HuH-7.5 (cell line): Measurements from ENCODE around the gene CNOT8.
"Not testable (repeated sequence)": the region's sequence is repeated elsewhere in the genome, so short reads cannot be mapped to it uniquely, and the experiment has no call there.

Source experiments
- DNase-seq: peaks from one replicate; pipeline ENCODE4 v3.0.0; 2011; ENCODE audit warnings: low spot score

The CNOT8 gene

GRCh38 chr5:154858297-154858971, at the start of gene CNOT8:
Gene CNOT8 (plus strand): TSS chr5:154858627. CDS start chr5:154863279, 4,652 bp downstream.
- peak; percentile 78 for DNase-seq

GRCh38 chr5:154811239-154811638, 47.2 kb upstream of the CNOT8 start:
- DNase-seq, result no peak

GRCh38 chr5:154811653-154812465, 46.6 kb upstream of the CNOT8 start:
- DNase-seq, result peak; percentile 48

- DNase-seq, result no peak
These were observed 45.3 kb upstream of the CNOT8 start for GRCh38 chr5:154813158-154813557.

GRCh38 chr5:154813736-154814135, 44.7 kb upstream of the CNOT8 start:
- no peak for DNase-seq

- DNase-seq, result no peak
These were observed 43.4 kb upstream of the CNOT8 start for GRCh38 chr5:154815025-154815424.

- DNase-seq, result no peak
These were observed 42.7 kb upstream of the CNOT8 start for GRCh38 chr5:154815684-154816247.

GRCh38 chr5:154816891-154817492, 41.4 kb upstream of the CNOT8 start:
- no peak for DNase-seq

- DNase-seq, result no peak
These were observed 40.6 kb upstream of the CNOT8 start for GRCh38 chr5:154817815-154818214.

GRCh38 chr5:154818471-154819116, 39.8 kb upstream of the CNOT8 start:
- no peak for DNase-seq

- DNase-seq, result no peak
These were observed 38.9 kb upstream of the CNOT8 start for GRCh38 chr5:154819546-154819945.

- DNase-seq, result no peak
These were observed 38.0 kb upstream of the CNOT8 start for GRCh38 chr5:154820383-154820782.

GRCh38 chr5:154822896-154823295, 35.5 kb upstream of the CNOT8 start:
- DNase-seq, result not testable (repeated sequence)

GRCh38 chr5:154823605-154824004, 34.8 kb upstream of the CNOT8 start:
- DNase-seq, result no peak

GRCh38 chr5:154824070-154824469, 34.4 kb upstream of the CNOT8 start:
- no peak for DNase-seq

GRCh38 chr5:154829181-154829588, 29.2 kb upstream of the CNOT8 start:
- no peak for DNase-seq

GRCh38 chr5:154829589-154830218, 28.7 kb upstream of the CNOT8 start:
- no peak for DNase-seq

- DNase-seq, result no peak
These were observed 28.2 kb upstream of the CNOT8 start for GRCh38 chr5:154830219-154830595.

GRCh38 chr5:154830596-154830995, 27.8 kb upstream of the CNOT8 start:
- no peak for DNase-seq

GRCh38 chr5:154831451-154831850, 27.0 kb upstream of the CNOT8 start:
- DNase-seq, result no peak

GRCh38 chr5:154832804-154833203, 25.6 kb upstream of the CNOT8 start:
- DNase-seq, result not testable (repeated sequence)

- no peak for DNase-seq
These were observed 24.4 kb upstream of the CNOT8 start for GRCh38 chr5:154834053-154834452.
